Measurements from ENCODE around the gene RMND5B.
"Not testable (repeated sequence)": the region's sequence is repeated elsewhere in the genome, so short reads cannot be mapped to it uniquely, and the experiment has no call there.

Gene RMND5B

GRCh38 chr5:178198151-178198550 lies 67.3 kb downstream of the RMND5B start:
- not testable (repeated sequence) for H2BK12ac ChIP-seq (ENCODE audit: low read length in 2 of 2); DNase-seq; H2BK15ac ChIP-seq (ENCODE audit: low read depth, poor library complexity, severe bottlenecking); H2AFZ ChIP-seq (ENCODE audit: low read depth, low read length); H3K18ac ChIP-seq (ENCODE audit: low read depth in 1 of 2, low read length in 2 of 2); H3K27ac ChIP-seq (ENCODE audit: low read length, poor library complexity, severe bottlenecking); H3K4me3 ChIP-seq (ENCODE audit: insufficient read depth in 1 of 2, low read depth in 1 of 2, low read length in 2 of 2); H2AK5ac ChIP-seq (ENCODE audit: low read length, severe bottlenecking); H3K36me3 ChIP-seq (ENCODE audit: control insufficient read depth in 1 of 2, insufficient read depth in 2 of 2, low read depth in 1 of 2, low read length in 2 of 2); H3K4me1 ChIP-seq (ENCODE audit: control insufficient read depth, insufficient read depth, low read depth, low read length); H2BK120ac ChIP-seq (ENCODE audit: low read depth, low read length); H3K23ac ChIP-seq (ENCODE audit: low read length in 2 of 2); H4K8ac ChIP-seq (ENCODE audit: low read length); H3K9ac ChIP-seq (ENCODE audit: low read length); H3K9me3 ChIP-seq (ENCODE audit: control insufficient read depth, low read length); H2BK5ac ChIP-seq (ENCODE audit: low read depth, low read length, poor library complexity, severe bottlenecking); H3K79me1 ChIP-seq (replicated peaks; ENCODE audit: low read length, poor library complexity, severe bottlenecking); H4K91ac ChIP-seq (ENCODE audit: low read length); H3K4ac ChIP-seq (ENCODE audit: low read depth in 1 of 2, low read length in 2 of 2); H3K14ac ChIP-seq (ENCODE audit: low read length in 2 of 2); H3K4me2 ChIP-seq (ENCODE audit: low read length, poor library complexity, severe bottlenecking)
- H3K27me3 ChIP-seq (ENCODE audit: control insufficient read depth in 1 of 2, insufficient read depth in 1 of 2, low read length in 2 of 2), result peaks cover 18 to 21% of the 10 kb centered on the region in 2 experiments
- 89% methylated on average over 10 of the region's 11 CpGs for WGBS

- Histone ChIP-seq H3K79me1 (replicated peaks; ENCODE audit: low read length, poor library complexity, severe bottlenecking) (no peaks in the 10 kb centered on the region), H2BK5ac (ENCODE audit: low read depth, low read length, poor library complexity, severe bottlenecking) (no peak overlapping the region), H3K27me3 (ENCODE audit: control insufficient read depth in 1 of 2, insufficient read depth in 1 of 2, low read length in 2 of 2) (peaks cover 13 to 21% of the 10 kb centered on the region in 2 experiments), H4K91ac (ENCODE audit: low read length) (no peak overlapping the region), H3K9me3 (ENCODE audit: control insufficient read depth, low read length) (no peaks in the 10 kb centered on the region), H3K4me3 (ENCODE audit: insufficient read depth in 1 of 2, low read depth in 1 of 2, low read length in 2 of 2) (no peak overlapping the region), H2BK15ac (ENCODE audit: low read depth, poor library complexity, severe bottlenecking) (no peak overlapping the region), H2BK120ac (ENCODE audit: low read depth, low read length) (no peak overlapping the region), H3K27ac (ENCODE audit: low read length, poor library complexity, severe bottlenecking) (no peak overlapping the region), H3K9ac (ENCODE audit: low read length) (no peak overlapping the region), H2BK12ac (ENCODE audit: low read length in 2 of 2) (no peak overlapping the region), H3K23ac (ENCODE audit: low read length in 2 of 2) (no peak overlapping the region), H3K4me1 (ENCODE audit: control insufficient read depth, insufficient read depth, low read depth, low read length) (peaks cover 3% of the 10 kb centered on the region), H3K4me2 (ENCODE audit: low read length, poor library complexity, severe bottlenecking) (no peak overlapping the region), H3K36me3 (ENCODE audit: control insufficient read depth in 1 of 2, insufficient read depth in 2 of 2, low read depth in 1 of 2, low read length in 2 of 2) (no peaks in the 10 kb centered on the region), H3K4ac (ENCODE audit: low read depth in 1 of 2, low read length in 2 of 2) (no peak overlapping the region), H2AK5ac (ENCODE audit: low read length, severe bottlenecking) (no peak overlapping the region), H4K8ac (ENCODE audit: low read length) (no peak overlapping the region), H3K14ac (ENCODE audit: low read length in 2 of 2) (no peak overlapping the region), H2AFZ (ENCODE audit: low read depth, low read length) (no peak overlapping the region), H3K18ac (ENCODE audit: low read depth in 1 of 2, low read length in 2 of 2) (no peak overlapping the region)
- 88% methylated on average over 11 of the region's 11 CpGs for WGBS
- DNase-seq, result no peak
Observed at GRCh38 chr5:178198706-178199105, 67.9 kb downstream of the RMND5B start.

- WGBS, result 97% methylated on average over 11 of the region's 12 CpGs
- H2AFZ ChIP-seq (ENCODE audit: low read depth, low read length), result no peak overlapping the region
- no peak overlapping the region for H3K4ac ChIP-seq (ENCODE audit: low read depth in 1 of 2, low read length in 2 of 2)
Observed at GRCh38 chr5:178199581-178200434, 69.0 kb downstream of the RMND5B start.

More at GRCh38 chr5:178199581-178200434, 69.0 kb downstream of the RMND5B start:
- no peaks in the 10 kb centered on the region for H3K36me3 ChIP-seq (ENCODE audit: control insufficient read depth in 1 of 2, insufficient read depth in 2 of 2, low read depth in 1 of 2, low read length in 2 of 2)
- peaks cover 6% of the 10 kb centered on the region for H3K4me1 ChIP-seq (ENCODE audit: control insufficient read depth, insufficient read depth, low read depth, low read length)
- H3K23ac ChIP-seq (ENCODE audit: low read length in 2 of 2), result no peak overlapping the region
- no peak overlapping the region for H4K91ac ChIP-seq (ENCODE audit: low read length)
- no peak overlapping the region for H3K9ac ChIP-seq (ENCODE audit: low read length)
- H3K27me3 ChIP-seq (ENCODE audit: control insufficient read depth in 1 of 2, insufficient read depth in 1 of 2, low read length in 2 of 2), result peaks cover 2 to 10% of the 10 kb centered on the region in 2 experiments
- H3K27ac ChIP-seq (ENCODE audit: low read length, poor library complexity, severe bottlenecking), result no peak overlapping the region
- H2BK12ac ChIP-seq (ENCODE audit: low read length in 2 of 2), result no peak overlapping the region
- no peak overlapping the region for H4K8ac ChIP-seq (ENCODE audit: low read length)
- no peak overlapping the region for H2BK5ac ChIP-seq (ENCODE audit: low read depth, low read length, poor library complexity, severe bottlenecking)
- DNase-seq, result no peak
- no peak overlapping the region for H3K4me3 ChIP-seq (ENCODE audit: insufficient read depth in 1 of 2, low read depth in 1 of 2, low read length in 2 of 2)
- no peaks in the 10 kb centered on the region for H3K9me3 ChIP-seq (ENCODE audit: control insufficient read depth, low read length)
- no peak overlapping the region for H2AK5ac ChIP-seq (ENCODE audit: low read length, severe bottlenecking)
- H3K79me1 ChIP-seq (replicated peaks; ENCODE audit: low read length, poor library complexity, severe bottlenecking), result peaks cover 2% of the 10 kb centered on the region
- no peak overlapping the region for H3K4me2 ChIP-seq (ENCODE audit: low read length, poor library complexity, severe bottlenecking)
- H2BK15ac ChIP-seq (ENCODE audit: low read depth, poor library complexity, severe bottlenecking), result no peak overlapping the region
- H2BK120ac ChIP-seq (ENCODE audit: low read depth, low read length), result no peak overlapping the region
- H3K18ac ChIP-seq (ENCODE audit: low read depth in 1 of 2, low read length in 2 of 2), result no peak overlapping the region
- H3K14ac ChIP-seq (ENCODE audit: low read length in 2 of 2), result no peak overlapping the region

All from mesenchymal stem cell (in vitro differentiated cells and primary cell).